SK-N-SH (cell line): ENCODE data around the gene BLVRA. TPM values are rescaled to one million over a fixed set of nuclear protein-coding genes. Genes with fewer than 3 reads are reported as not detected.

Source experiments
- CTCF ChIA-PET: fragments of 300-600, 350-600 bp; formaldehyde crosslinking; extraction: SDS; loops from one replicate; lab custom pipeline; 2021; lab: Yijun Ruan, JAX
- POLR2A ChIA-PET: fragments of 350-600 bp; sonication (Branson Sonifier 250); formaldehyde crosslinking; extraction: SDS; loops from one replicate; lab custom pipeline; 2020; ENCODE audit warnings: antibody characterized with exemption, inconsistent platforms; lab: Yijun Ruan, JAX
- DNase-seq: peaks from one replicate; pipeline ENCODE4 v3.0.0; 2012
- H2AFZ ChIP-seq: fragments of 200-600 bp; sonication (generic); 2 replicates; pipeline ENCODE4 v1.8.1; 2016; ENCODE audit warnings: antibody characterized with exemption, mild to moderate bottlenecking, low read depth
- H3F3A ChIP-seq: fragments of 200-600 bp; sonication (generic); replicated peaks from 2 replicates; pipeline ENCODE3; 2016; ENCODE audit warnings: antibody characterized with exemption, mild to moderate bottlenecking; ENCODE audit not compliant: insufficient read depth
- H3K27ac ChIP-seq, 2 experiments: fragments of 200-500 bp in 1 of 2; fragments of 200-600 bp in 1 of 2; sonication (Bioruptor generic) in 1 of 2; sonication (generic), shearing (Covaris generic) in 1 of 2; 2 replicates each; pipeline versions ENCODE4 v1.5.1 to v1.6.1; 2014 to 2016; ENCODE audit warnings: low read depth in 2 of 2, inconsistent platforms in 1 of 2, low read length in 1 of 2, mild to moderate bottlenecking in 1 of 2, mixed read lengths in 1 of 2
- H3K27me3 ChIP-seq: fragments of 200-600 bp; sonication (generic), shearing (Covaris generic); 2 replicates; pipeline ENCODE4 v1.6.1; 2016; ENCODE audit warnings: mixed run types; ENCODE audit not compliant: insufficient read depth
- H3K36me3 ChIP-seq, 2 experiments: fragments of 200-500 bp in 1 of 2; fragments of 200-600 bp in 1 of 2; sonication (Bioruptor generic) in 1 of 2; sonication (generic) in 1 of 2; replicated peaks in 1 of 2; 2 replicates each; pipeline versions ENCODE3 to v1.5.1; 2014 to 2016; ENCODE audit warnings: low read length in 1 of 2, mild to moderate bottlenecking in 1 of 2; ENCODE audit not compliant: insufficient read depth in 2 of 2, control insufficient read depth in 1 of 2
- H3K4me1 ChIP-seq, 2 experiments: fragments of 200-500 bp in 1 of 2; fragments of 200-600 bp in 1 of 2; sonication (Bioruptor generic) in 1 of 2; sonication (generic), shearing (Covaris generic) in 1 of 2; 2 replicates each; pipeline versions ENCODE4 v1.5.1 to v1.6.1; 2014 to 2016; ENCODE audit warnings: low read depth in 1 of 2, low read length in 1 of 2, mixed run types in 1 of 2; ENCODE audit not compliant: insufficient read depth in 2 of 2, control insufficient read depth in 1 of 2
- H3K4me2 ChIP-seq: fragments of 200-600 bp; sonication (generic), shearing (Covaris generic); 2 replicates; pipeline ENCODE4 v1.6.1; 2017; ENCODE audit warnings: mixed run types
- H3K4me3 ChIP-seq, 2 experiments: fragments of 200-500 bp in 1 of 2; fragments of 200-600 bp in 1 of 2; sonication (Bioruptor generic) in 1 of 2; sonication (generic), shearing (Covaris generic) in 1 of 2; 2 replicates each; pipeline versions ENCODE4 v1.5.1 to v1.8.1; 2014 to 2016; ENCODE audit warnings: low read depth in 2 of 2, inconsistent platforms in 1 of 2, low read length in 1 of 2, mild to moderate bottlenecking in 1 of 2, mixed read lengths in 1 of 2, moderate library complexity in 1 of 2
- H3K79me2 ChIP-seq: fragments of 200-600 bp; sonication (generic); 2 replicates; pipeline ENCODE4 v1.8.1; 2017; ENCODE audit warnings: mild to moderate bottlenecking; ENCODE audit not compliant: insufficient read depth
- H3K9ac ChIP-seq: fragments of 200-600 bp; sonication (generic); 2 replicates; pipeline ENCODE4 v1.6.1; 2017; ENCODE audit warnings: mixed run types
- H3K9me2 ChIP-seq: fragments of 200-600 bp; sonication (generic); 2 replicates; pipeline ENCODE4 v1.6.1; 2017; ENCODE audit warnings: mixed run types
- H3K9me3 ChIP-seq: fragments of 200-600 bp; sonication (generic); 2 replicates; pipeline ENCODE4 v1.6.1; 2017; ENCODE audit warnings: mixed run types, mild to moderate bottlenecking, moderate library complexity
- H4K20me1 ChIP-seq: fragments of 200-600 bp; sonication (generic); 2 replicates; pipeline ENCODE4 v1.6.1; 2017; ENCODE audit warnings: mild to moderate bottlenecking, mixed run types; ENCODE audit not compliant: insufficient read depth
- ELF1 ChIP-seq: IDR thresholded peaks from 2 replicates; pipeline ENCODE4 v1.4.0; 2012
- EP300 ChIP-seq, 2 experiments: IDR thresholded peaks; 2 replicates each; pipeline versions ENCODE4 v1.4.0 to v1.6.1; 2012; ENCODE audit warnings: borderline replicate concordance in 1 of 2, low read depth in 1 of 2, low read length in 1 of 2
- EZH2phosphoT487 ChIP-seq: fragments of 200-600 bp; sonication (generic); IDR thresholded peaks from 2 replicates; pipeline ENCODE4 v1.6.1; 2017; ENCODE audit warnings: low read depth, mixed run types, mild to moderate bottlenecking, antibody characterized with exemption, moderate library complexity, borderline replicate concordance
- FOSL2 ChIP-seq: IDR thresholded peaks from 2 replicates; pipeline ENCODE4 v1.4.0; 2012; ENCODE audit warnings: low read depth, mild to moderate bottlenecking, moderate library complexity, borderline replicate concordance
- FOXM1 ChIP-seq: IDR thresholded peaks from 2 replicates; pipeline ENCODE4 v1.4.0; 2012; ENCODE audit warnings: low read depth, mild to moderate bottlenecking
- JUND ChIP-seq: IDR thresholded peaks from 2 replicates; pipeline ENCODE4 v1.4.0; 2012
- MXI1 ChIP-seq: IDR thresholded peaks from 2 replicates; pipeline ENCODE4 v1.6.1; 2012; ENCODE audit warnings: mild to moderate bottlenecking, low read depth, low read length, improper control_type of control experiment
- NFIC ChIP-seq: IDR thresholded peaks from 2 replicates; pipeline ENCODE4 v1.4.0; 2012; ENCODE audit warnings: borderline replicate concordance
- SIN3A ChIP-seq: IDR thresholded peaks from 2 replicates; pipeline ENCODE4 v1.6.1; 2012; ENCODE audit warnings: low read depth, mild to moderate bottlenecking, low read length, moderate library complexity, borderline replicate concordance
- TAF1 ChIP-seq: IDR thresholded peaks from 2 replicates; pipeline ENCODE4 v1.6.1; 2012; ENCODE audit warnings: low read depth, mild to moderate bottlenecking, low read length, moderate library complexity, borderline replicate concordance
- TEAD4 ChIP-seq: IDR thresholded peaks from 2 replicates; pipeline ENCODE4 v1.4.0; 2012; ENCODE audit warnings: mild to moderate bottlenecking, borderline replicate concordance; ENCODE audit not compliant: insufficient read depth
- WGBS: methylation state at CpG from one replicate; pipeline ENCODE4 v1.1.6; 2017; ENCODE audit warnings: low lambda C conversion rate; 5-methylcytosine and 5-hydroxymethylcytosine counted together
- polyA plus RNA-seq, 3 experiments: library from polyadenylated mRNA; depleted of rRNA; stranded (reverse); fragments of >200 nt; gene quantifications; 2 replicates each; pipeline ENCODE4 v1.2.3, GENCODE V29; 2012
- TF ChIP-seq, protein P1 (sequence below): IDR thresholded peaks from 2 replicates; pipeline ENCODE4 v1.4.0; 2012; ENCODE audit warnings: low read depth
- TF ChIP-seq, protein P2 (sequence below): fragments of 150-350 bp; IDR thresholded peaks from 2 replicates; pipeline ENCODE4 v1.6.1; 2017; ENCODE audit warnings: antibody characterized with exemption, low read length, low read depth, borderline replicate concordance
- TF ChIP-seq, protein P3 (sequence below): fragments of 150-350 bp; IDR thresholded peaks from 2 replicates; pipeline ENCODE4 v1.6.1; 2016; ENCODE audit warnings: mild to moderate bottlenecking, low read depth, low read length
- TF ChIP-seq, protein P4 (sequence below): IDR thresholded peaks from 2 replicates; pipeline ENCODE4 v1.6.1; 2012; ENCODE audit warnings: mild to moderate bottlenecking, low read depth, low read length, moderate library complexity

The BLVRA gene
- polyA plus RNA-seq, 1 of the 3 experiments (the other 2 are of a cell fraction): 123 TPM

DNA sequence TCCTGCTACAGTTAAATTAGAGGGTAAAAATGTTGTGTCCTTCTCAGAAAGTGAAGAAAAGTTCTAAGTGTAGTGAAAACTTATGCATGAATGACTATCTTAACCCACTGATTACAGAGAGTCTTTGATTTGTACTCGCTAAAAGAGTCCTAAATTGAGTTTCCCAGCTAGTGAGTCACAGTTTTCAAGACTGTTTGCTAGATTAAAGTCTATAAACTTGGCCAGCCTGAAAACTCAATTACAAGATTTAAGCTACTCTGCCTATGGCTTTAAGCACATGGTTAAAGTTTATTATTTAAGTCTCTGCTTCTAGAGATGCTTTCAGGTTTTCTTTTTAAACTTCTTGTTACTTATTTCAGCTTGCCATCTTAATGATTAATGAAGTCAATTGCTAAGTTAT is 66.5 kb downstream of the BLVRA start:
- no peak for DNase-seq
- no peaks in the 10 kb centered on the region for H3K36me3 ChIP-seq
- CTCF ChIA-PET: interaction anchor here (1.4 to 10.1 kb wide), 3 partner anchors 10 to 242 kb away, joined by 5 to 119 read pairs (median 7); partner anchors contain the start of gene STK17A
- POLR2A ChIA-PET: interaction anchor here (0.8 kb wide), 1 partner anchor 14 kb away, joined by 3 read pairs; no protein-coding TSS in a partner anchor
- 31% methylated on average over 1 of the region's 1 CpG for WGBS
- no peaks in the 10 kb centered on the region for H3K9me3 ChIP-seq
- H3K27ac ChIP-seq: no peak overlapping the region
- H3K9ac ChIP-seq: no peak overlapping the region
- peaks cover 21% of the 10 kb centered on the region; the same call in 1 of the 2 replicates for H3K27me3 ChIP-seq
- no peak overlapping the region for H3K4me2 ChIP-seq
- no peak overlapping the region for H2AFZ ChIP-seq
- no peak for TF ChIP-seq ELF1
- no peak for TF ChIP-seq TAF1
- no peak for TF ChIP-seq FOSL2
- no peak for TF ChIP-seq EZH2phosphoT487
- TF ChIP-seq, protein P1, sequence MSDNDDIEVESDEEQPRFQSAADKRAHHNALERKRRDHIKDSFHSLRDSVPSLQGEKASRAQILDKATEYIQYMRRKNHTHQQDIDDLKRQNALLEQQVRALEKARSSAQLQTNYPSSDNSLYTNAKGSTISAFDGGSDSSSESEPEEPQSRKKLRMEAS: no peak
- no peak for TF ChIP-seq JUND
- TF ChIP-seq, protein P2, sequence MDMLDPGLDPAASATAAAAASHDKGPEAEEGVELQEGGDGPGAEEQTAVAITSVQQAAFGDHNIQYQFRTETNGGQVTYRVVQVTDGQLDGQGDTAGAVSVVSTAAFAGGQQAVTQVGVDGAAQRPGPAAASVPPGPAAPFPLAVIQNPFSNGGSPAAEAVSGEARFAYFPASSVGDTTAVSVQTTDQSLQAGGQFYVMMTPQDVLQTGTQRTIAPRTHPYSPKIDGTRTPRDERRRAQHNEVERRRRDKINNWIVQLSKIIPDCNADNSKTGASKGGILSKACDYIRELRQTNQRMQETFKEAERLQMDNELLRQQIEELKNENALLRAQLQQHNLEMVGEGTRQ: no peak
- TF ChIP-seq MXI1: no peak
- TF ChIP-seq, protein P3, sequence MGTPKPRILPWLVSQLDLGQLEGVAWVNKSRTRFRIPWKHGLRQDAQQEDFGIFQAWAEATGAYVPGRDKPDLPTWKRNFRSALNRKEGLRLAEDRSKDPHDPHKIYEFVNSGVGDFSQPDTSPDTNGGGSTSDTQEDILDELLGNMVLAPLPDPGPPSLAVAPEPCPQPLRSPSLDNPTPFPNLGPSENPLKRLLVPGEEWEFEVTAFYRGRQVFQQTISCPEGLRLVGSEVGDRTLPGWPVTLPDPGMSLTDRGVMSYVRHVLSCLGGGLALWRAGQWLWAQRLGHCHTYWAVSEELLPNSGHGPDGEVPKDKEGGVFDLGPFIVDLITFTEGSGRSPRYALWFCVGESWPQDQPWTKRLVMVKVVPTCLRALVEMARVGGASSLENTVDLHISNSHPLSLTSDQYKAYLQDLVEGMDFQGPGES: no peak
- TF ChIP-seq NFIC: no peak
- TF ChIP-seq TEAD4: no peak
- TF ChIP-seq FOXM1: no peak
- no peak for TF ChIP-seq EP300 (IDR thresholded peaks at IDR 0.05; ENCODE audit: borderline replicate concordance in 1 of 2, low read depth in 1 of 2, low read length in 1 of 2)
- TF ChIP-seq, protein P4, sequence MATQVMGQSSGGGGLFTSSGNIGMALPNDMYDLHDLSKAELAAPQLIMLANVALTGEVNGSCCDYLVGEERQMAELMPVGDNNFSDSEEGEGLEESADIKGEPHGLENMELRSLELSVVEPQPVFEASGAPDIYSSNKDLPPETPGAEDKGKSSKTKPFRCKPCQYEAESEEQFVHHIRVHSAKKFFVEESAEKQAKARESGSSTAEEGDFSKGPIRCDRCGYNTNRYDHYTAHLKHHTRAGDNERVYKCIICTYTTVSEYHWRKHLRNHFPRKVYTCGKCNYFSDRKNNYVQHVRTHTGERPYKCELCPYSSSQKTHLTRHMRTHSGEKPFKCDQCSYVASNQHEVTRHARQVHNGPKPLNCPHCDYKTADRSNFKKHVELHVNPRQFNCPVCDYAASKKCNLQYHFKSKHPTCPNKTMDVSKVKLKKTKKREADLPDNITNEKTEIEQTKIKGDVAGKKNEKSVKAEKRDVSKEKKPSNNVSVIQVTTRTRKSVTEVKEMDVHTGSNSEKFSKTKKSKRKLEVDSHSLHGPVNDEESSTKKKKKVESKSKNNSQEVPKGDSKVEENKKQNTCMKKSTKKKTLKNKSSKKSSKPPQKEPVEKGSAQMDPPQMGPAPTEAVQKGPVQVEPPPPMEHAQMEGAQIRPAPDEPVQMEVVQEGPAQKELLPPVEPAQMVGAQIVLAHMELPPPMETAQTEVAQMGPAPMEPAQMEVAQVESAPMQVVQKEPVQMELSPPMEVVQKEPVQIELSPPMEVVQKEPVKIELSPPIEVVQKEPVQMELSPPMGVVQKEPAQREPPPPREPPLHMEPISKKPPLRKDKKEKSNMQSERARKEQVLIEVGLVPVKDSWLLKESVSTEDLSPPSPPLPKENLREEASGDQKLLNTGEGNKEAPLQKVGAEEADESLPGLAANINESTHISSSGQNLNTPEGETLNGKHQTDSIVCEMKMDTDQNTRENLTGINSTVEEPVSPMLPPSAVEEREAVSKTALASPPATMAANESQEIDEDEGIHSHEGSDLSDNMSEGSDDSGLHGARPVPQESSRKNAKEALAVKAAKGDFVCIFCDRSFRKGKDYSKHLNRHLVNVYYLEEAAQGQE: no peak
- TF ChIP-seq SIN3A: no peak
- no peaks in the 10 kb centered on the region for H3F3A ChIP-seq
- no peak overlapping the region for H3K4me3 ChIP-seq
- no peaks in the 10 kb centered on the region for H3K79me2 ChIP-seq
- H3K4me1 ChIP-seq: no peaks in the 10 kb centered on the region; a peak in 1 of 4 replicates
- no peaks in the 10 kb centered on the region for H3K9me2 ChIP-seq
- no peaks in the 10 kb centered on the region for H4K20me1 ChIP-seq
